ENCODE data around the gene PGAP6.

The PGAP6 gene

GRCh38 chr16:414395-415169 is 32.8 kb upstream of the PGAP6 start:
- ChIA-PET CTCF (no interaction called here), POLR2A (no interaction called here)
- no peak for DNase-seq (ENCODE audit: extremely low spot score)
- TF ChIP-seq HDGF (IDR thresholded peaks at IDR 0.05; ENCODE audit: borderline replicate concordance): no peak
- TF ChIP-seq SP1 (IDR thresholded peaks at IDR 0.05): no peak
- TF ChIP-seq L3MBTL2 (conservative IDR thresholded peaks at IDR 0.05): no peak
- no peak for TF ChIP-seq FOXK2 (IDR thresholded peaks at IDR 0.05)
- TF ChIP-seq ARNT (IDR thresholded peaks at IDR 0.05): no peak
- TF ChIP-seq ZNF384 (IDR thresholded peaks at IDR 0.05): no peak
- TF ChIP-seq CTBP1 (IDR thresholded peaks at IDR 0.05; ENCODE audit: borderline replicate concordance): no peak
- no peak for TF ChIP-seq FOXM1 (IDR thresholded peaks at IDR 0.05; ENCODE audit: borderline replicate concordance)
- TF ChIP-seq TARDBP (IDR thresholded peaks at IDR 0.05): no peak
- no peak for TF ChIP-seq LEF1 (IDR thresholded peaks at IDR 0.05; ENCODE audit: borderline replicate concordance)
- TF ChIP-seq SUZ12 (IDR thresholded peaks at IDR 0.05): no peak

GRCh38 chr16:411576-412265 is 29.9 kb upstream of the PGAP6 start:
- TF ChIP-seq FOXM1 (IDR thresholded peaks at IDR 0.05; ENCODE audit: borderline replicate concordance) (no peak), HDGF (IDR thresholded peaks at IDR 0.05; ENCODE audit: borderline replicate concordance) (no peak), CTBP1 (IDR thresholded peaks at IDR 0.05; ENCODE audit: borderline replicate concordance) (no peak), TARDBP (IDR thresholded peaks at IDR 0.05) (no peak), L3MBTL2 (conservative IDR thresholded peaks at IDR 0.05) (no peak)
- ChIA-PET CTCF (no interaction called here), POLR2A (interaction anchor here (0.9 to 1.5 kb wide), 3 partner anchors 10 to 42 kb away, joined by 3 to 10 read pairs (median 3); partner anchors contain the start of genes DECR2 and RAB11FIP3)
- DNase-seq (ENCODE audit: extremely low spot score): no peak

- ChIA-PET POLR2A (interaction anchor here (1.2 kb wide), 1 partner anchor 43 kb away, joined by 3 read pairs; no protein-coding TSS in a partner anchor), CTCF (no interaction called here)
- TF ChIP-seq NFRKB (IDR thresholded peaks at IDR 0.05) (no peak), SUZ12 (IDR thresholded peaks at IDR 0.05) (no peak), CTBP1 (IDR thresholded peaks at IDR 0.05; ENCODE audit: borderline replicate concordance) (no peak), FOXK2 (IDR thresholded peaks at IDR 0.05) (no peak), PKNOX1 (IDR thresholded peaks at IDR 0.05) (no peak), FOXM1 (IDR thresholded peaks at IDR 0.05; ENCODE audit: borderline replicate concordance) (no peak), FOXA1 (IDR thresholded peaks at IDR 0.05) (no peak), SP1 (IDR thresholded peaks at IDR 0.05) (no peak), ARNT (IDR thresholded peaks at IDR 0.05) (no peak), L3MBTL2 (conservative IDR thresholded peaks at IDR 0.05) (no peak), BHLHE40 (IDR thresholded peaks at IDR 0.05; ENCODE audit: borderline replicate concordance) (no peak), LEF1 (IDR thresholded peaks at IDR 0.05; ENCODE audit: borderline replicate concordance) (no peak)
- no peak for DNase-seq (ENCODE audit: extremely low spot score)
These were observed 28.9 kb upstream of the PGAP6 start for GRCh38 chr16:410516-411178.

- CTCF ChIA-PET: no interaction called here
- POLR2A ChIA-PET: no interaction called here
- DNase-seq (ENCODE audit: extremely low spot score): no peak
- TF ChIP-seq ZNF384 (IDR thresholded peaks at IDR 0.05) (no peak), LEF1 (IDR thresholded peaks at IDR 0.05; ENCODE audit: borderline replicate concordance) (no peak), ELF4 (IDR thresholded peaks at IDR 0.05) (no peak), HDGF (IDR thresholded peaks at IDR 0.05; ENCODE audit: borderline replicate concordance) (no peak), FOXM1 (IDR thresholded peaks at IDR 0.05; ENCODE audit: borderline replicate concordance) (no peak), PKNOX1 (IDR thresholded peaks at IDR 0.05) (no peak), BHLHE40 (IDR thresholded peaks at IDR 0.05; ENCODE audit: borderline replicate concordance) (no peak), NFRKB (IDR thresholded peaks at IDR 0.05) (no peak), SP1 (IDR thresholded peaks at IDR 0.05) (no peak), FOXA1 (IDR thresholded peaks at IDR 0.05) (no peak), TARDBP (IDR thresholded peaks at IDR 0.05) (no peak), L3MBTL2 (conservative IDR thresholded peaks at IDR 0.05) (no peak), ARNT (IDR thresholded peaks at IDR 0.05) (no peak), CTBP1 (IDR thresholded peaks at IDR 0.05; ENCODE audit: borderline replicate concordance) (no peak), FOXK2 (IDR thresholded peaks at IDR 0.05) (no peak), SUZ12 (IDR thresholded peaks at IDR 0.05) (no peak)
These were observed 25.5 kb upstream of the PGAP6 start for GRCh38 chr16:407253-407652.

- CTCF ChIA-PET: no interaction called here
- POLR2A ChIA-PET: no interaction called here
- TF ChIP-seq FOXK2 (IDR thresholded peaks at IDR 0.05) (no peak), ARNT (IDR thresholded peaks at IDR 0.05) (no peak), FOXM1 (IDR thresholded peaks at IDR 0.05; ENCODE audit: borderline replicate concordance) (no peak), SUZ12 (IDR thresholded peaks at IDR 0.05) (no peak), PKNOX1 (IDR thresholded peaks at IDR 0.05) (no peak), ELF4 (IDR thresholded peaks at IDR 0.05) (no peak), ZNF384 (IDR thresholded peaks at IDR 0.05) (no peak), TARDBP (IDR thresholded peaks at IDR 0.05) (no peak), BHLHE40 (IDR thresholded peaks at IDR 0.05; ENCODE audit: borderline replicate concordance) (no peak), LEF1 (IDR thresholded peaks at IDR 0.05; ENCODE audit: borderline replicate concordance) (no peak), NFRKB (IDR thresholded peaks at IDR 0.05) (no peak), FOXA1 (IDR thresholded peaks at IDR 0.05) (no peak), CTBP1 (IDR thresholded peaks at IDR 0.05; ENCODE audit: borderline replicate concordance) (no peak), HDGF (IDR thresholded peaks at IDR 0.05; ENCODE audit: borderline replicate concordance) (no peak), SP1 (IDR thresholded peaks at IDR 0.05) (no peak), L3MBTL2 (conservative IDR thresholded peaks at IDR 0.05) (no peak)
- DNase-seq (ENCODE audit: extremely low spot score): no peak
These were observed 24.0 kb upstream of the PGAP6 start for GRCh38 chr16:405548-406506.
